ENCODE data around the gene PLCH1.

The PLCH1 gene

GRCh38 chr3:155747286-155747945 lies 2.5 kb upstream of the PLCH1 start:
- no peak for FAIRE-seq

GRCh38 chr3:155746703-155747102 lies 1.8 kb upstream of the PLCH1 start:
- no peak for DNase-seq (ENCODE audit: insufficient read length, low spot score)
- no peak for FAIRE-seq

More at GRCh38 chr3:155747286-155747945, 2.5 kb upstream of the PLCH1 start:
- DNase-seq (ENCODE audit: insufficient read length, low spot score), result no peak

- DNase-seq (ENCODE audit: insufficient read length, low spot score) (no peak), FAIRE-seq (no peak)
These were observed 1.1 kb upstream of the PLCH1 start for GRCh38 chr3:155745795-155746550.

GRCh38 chr3:155744010-155744625 lies 753 bp downstream of the PLCH1 start:
- DNase-seq (ENCODE audit: insufficient read length, low spot score) (peak; percentile 79), FAIRE-seq (no peak)

GRCh38 chr3:155743606-155744005 lies 1.3 kb downstream of the PLCH1 start:
- DNase-seq (ENCODE audit: insufficient read length, low spot score) (no peak), FAIRE-seq (no peak)

GRCh38 chr3:155742349-155742965 lies 2.4 kb downstream of the PLCH1 start:
- DNase-seq (ENCODE audit: insufficient read length, low spot score) (no peak), FAIRE-seq (no peak)

GRCh38 chr3:155741603-155742002 lies 3.3 kb downstream of the PLCH1 start:
- FAIRE-seq (no peak), DNase-seq (ENCODE audit: insufficient read length, low spot score) (no peak)

GRCh38 chr3:155741101-155741500 lies 3.8 kb downstream of the PLCH1 start:
- DNase-seq (ENCODE audit: insufficient read length, low spot score) (no peak), FAIRE-seq (no peak)

GRCh38 chr3:155739154-155739553 lies 5.7 kb downstream of the PLCH1 start:
- no peak for FAIRE-seq
- DNase-seq (ENCODE audit: insufficient read length, low spot score), result no peak

GRCh38 chr3:155738580-155739076 lies 6.2 kb downstream of the PLCH1 start:
- DNase-seq (ENCODE audit: insufficient read length, low spot score) (no peak), FAIRE-seq (no peak)

GRCh38 chr3:155737844-155738460 lies 6.9 kb downstream of the PLCH1 start:
- FAIRE-seq, result no peak
- no peak for DNase-seq (ENCODE audit: insufficient read length, low spot score)

GRCh38 chr3:155736381-155736780 lies 8.5 kb downstream of the PLCH1 start:
- no peak for FAIRE-seq
- DNase-seq (ENCODE audit: insufficient read length, low spot score), result no peak

GRCh38 chr3:155730843-155731242 lies 14.0 kb downstream of the PLCH1 start:
- FAIRE-seq, result no peak
- no peak for DNase-seq (ENCODE audit: insufficient read length, low spot score)

GRCh38 chr3:155727836-155728235 lies 17.0 kb downstream of the PLCH1 start:
- FAIRE-seq, result no peak

GRCh38 chr3:155714295-155714718 lies 30.6 kb downstream of the PLCH1 start:
- DNase-seq (ENCODE audit: insufficient read length, low spot score), result no peak
- FAIRE-seq, result no peak

More at GRCh38 chr3:155727836-155728235, 17.0 kb downstream of the PLCH1 start:
- DNase-seq (ENCODE audit: insufficient read length, low spot score), result no peak

- FAIRE-seq, result no peak
- DNase-seq (ENCODE audit: insufficient read length, low spot score), result no peak
These were observed 32.9 kb downstream of the PLCH1 start for GRCh38 chr3:155712008-155712407.

GRCh38 chr3:155704771-155705559 lies 39.9 kb downstream of the PLCH1 start:
- DNase-seq (ENCODE audit: insufficient read length, low spot score) (no peak), FAIRE-seq (no peak)

- FAIRE-seq, result no peak
These were observed 40.8 kb downstream of the PLCH1 start for GRCh38 chr3:155704061-155704460.

GRCh38 chr3:155702745-155703591 lies 41.9 kb downstream of the PLCH1 start:
- DNase-seq (ENCODE audit: insufficient read length, low spot score) (no peak), FAIRE-seq (no peak)

More at GRCh38 chr3:155704061-155704460, 40.8 kb downstream of the PLCH1 start:
- no peak for DNase-seq (ENCODE audit: insufficient read length, low spot score)
